H9 (cell line): ENCODE results near the gene MYOCD. TPM values are rescaled to one million over a fixed set of nuclear protein-coding genes. Genes with fewer than 3 reads are reported as not detected.

Experiments
- DNase-seq: peaks from one replicate; pipeline ENCODE4 v3.0.0-alpha.2; 2017
- H2AFZ ChIP-seq: one replicate; pipeline ENCODE4 v1.6.1; 2013; ENCODE audit warnings: mild to moderate bottlenecking, low read length, control low read depth, moderate library complexity
- H2AK5ac ChIP-seq: 2 replicates; pipeline ENCODE4 v1.6.1; 2013; ENCODE audit warnings: low read length, control low read depth, mixed read lengths; ENCODE audit not compliant: insufficient read length
- H2BK120ac ChIP-seq: one replicate; pipeline ENCODE4 v1.6.1; 2013; ENCODE audit warnings: low read depth, mild to moderate bottlenecking, low read length, control low read depth, inconsistent platforms; ENCODE audit not compliant: poor library complexity, severe bottlenecking
- H2BK12ac ChIP-seq: 2 replicates; pipeline ENCODE4 v1.6.1; 2013; ENCODE audit warnings: low read length, control low read depth, mixed read lengths, low read depth; ENCODE audit not compliant: insufficient read length
- H2BK15ac ChIP-seq: 2 replicates; pipeline ENCODE4 v1.6.1; 2013; ENCODE audit warnings: low read depth, low read length, control low read depth
- H2BK20ac ChIP-seq: one replicate; pipeline ENCODE4 v1.6.1; 2013; ENCODE audit warnings: low read depth, mild to moderate bottlenecking, low read length, control low read depth, inconsistent platforms; ENCODE audit not compliant: poor library complexity, severe bottlenecking
- H2BK5ac ChIP-seq: 2 replicates; pipeline ENCODE4 v1.6.1; 2013; ENCODE audit warnings: low read length, control low read depth, mixed read lengths; ENCODE audit not compliant: insufficient read length
- H3K14ac ChIP-seq: 2 replicates; pipeline ENCODE4 v1.6.1; 2013; ENCODE audit warnings: low read length, control low read depth; ENCODE audit not compliant: insufficient read depth
- H3K18ac ChIP-seq: 2 replicates; pipeline ENCODE4 v1.6.1; 2013; ENCODE audit warnings: low read depth, mild to moderate bottlenecking, mixed read lengths, low read length, control low read depth; ENCODE audit not compliant: insufficient read length
- H3K23ac ChIP-seq: 2 replicates; pipeline ENCODE4 v1.6.1; 2013; ENCODE audit warnings: low read length, control low read depth, mixed read lengths, low read depth; ENCODE audit not compliant: insufficient read length
- H3K23me2 ChIP-seq: 2 replicates; pipeline ENCODE4 v1.6.1; 2013; ENCODE audit warnings: low read depth, mild to moderate bottlenecking, mixed read lengths, low read length, control low read depth; ENCODE audit not compliant: insufficient read length, poor library complexity, severe bottlenecking
- H3K27ac ChIP-seq: 2 replicates; pipeline ENCODE4 v1.5.1; 2013; ENCODE audit warnings: low read length, control low read depth, mixed read lengths, low read depth; ENCODE audit not compliant: insufficient read length
- H3K27me3 ChIP-seq: 2 replicates; pipeline ENCODE4 v1.6.1; 2013; ENCODE audit warnings: low read length, control low read depth, inconsistent platforms; ENCODE audit not compliant: insufficient read depth
- H3K4ac ChIP-seq: 2 replicates; pipeline ENCODE4 v1.6.1; 2013; ENCODE audit warnings: low read depth, mild to moderate bottlenecking, control low read depth, inconsistent platforms, low read length, moderate library complexity
- H3K4me1 ChIP-seq: 2 replicates; pipeline ENCODE4 v1.6.1; 2013; ENCODE audit warnings: low read length, control low read depth, inconsistent platforms; ENCODE audit not compliant: insufficient read depth
- H3K4me2 ChIP-seq: 2 replicates; pipeline ENCODE4 v1.6.1; 2013; ENCODE audit warnings: low read length, control low read depth, mixed read lengths; ENCODE audit not compliant: insufficient read length, insufficient read depth
- H3K56ac ChIP-seq: 2 replicates; pipeline ENCODE4 v1.6.1; 2013; ENCODE audit warnings: low read depth, mild to moderate bottlenecking, mixed read lengths, low read length, control low read depth; ENCODE audit not compliant: insufficient read length
- H3K79me1 ChIP-seq: 2 replicates; pipeline ENCODE4 v1.6.1; 2013; ENCODE audit warnings: low read depth, mild to moderate bottlenecking, moderate library complexity, low read length, control low read depth, inconsistent platforms; ENCODE audit not compliant: insufficient read depth, poor library complexity, severe bottlenecking
- H3K79me2 ChIP-seq: 2 replicates; pipeline ENCODE4 v1.6.1; 2013; ENCODE audit warnings: low read length, control low read depth, inconsistent platforms; ENCODE audit not compliant: insufficient read depth
- H3K9ac ChIP-seq: 2 replicates; pipeline ENCODE4 v1.6.1; 2013; ENCODE audit warnings: low read length, control low read depth, mixed read lengths; ENCODE audit not compliant: insufficient read length; ENCODE audit errors: extremely low read depth
- H3K9me3 ChIP-seq: one replicate; pipeline ENCODE4 v1.6.1; 2013; ENCODE audit warnings: low read depth, low read length, inconsistent platforms; ENCODE audit not compliant: control insufficient read depth
- H3T11ph ChIP-seq: one replicate; pipeline ENCODE4 v1.6.1; 2013; ENCODE audit warnings: mild to moderate bottlenecking, low read length, control low read depth, inconsistent platforms
- H4K20me1 ChIP-seq: one replicate; pipeline ENCODE4 v1.6.1; 2013; ENCODE audit not compliant: control insufficient read depth, insufficient read length, insufficient read depth
- H4K5ac ChIP-seq: 2 replicates; pipeline ENCODE4 v1.6.1; 2013; ENCODE audit warnings: low read depth, mild to moderate bottlenecking, mixed read lengths, low read length, control low read depth; ENCODE audit not compliant: insufficient read length
- H4K8ac ChIP-seq: replicated peaks from 2 replicates; pipeline ENCODE4 v1.6.1; 2013; ENCODE audit warnings: low read length, control low read depth, mixed read lengths, low read depth; ENCODE audit not compliant: insufficient read length
- H4K91ac ChIP-seq: 2 replicates; pipeline ENCODE4 v1.6.1; 2013; ENCODE audit warnings: low read depth, mild to moderate bottlenecking, moderate library complexity, mixed read lengths, low read length, control low read depth; ENCODE audit not compliant: insufficient read length
- H3K27ac Mint-ChIP-seq, 3 experiments: 2 replicates in 2 of 3; 3 replicates in 1 of 3; pipeline ENCODE4 v1.8.0; 2020 to 2021; ENCODE audit warnings: mixed read lengths in 3 of 3, mild to moderate bottlenecking in 1 of 3, moderate library complexity in 1 of 3
- H3K27me3 Mint-ChIP-seq: 2 replicates; pipeline ENCODE4 v1.8.0; 2021; ENCODE audit warnings: low read depth, mild to moderate bottlenecking, moderate library complexity, mixed read lengths
- H3K36me3 Mint-ChIP-seq, 3 experiments: 2 replicates in 2 of 3; 3 replicates in 1 of 3; pipeline ENCODE4 v1.8.0; 2020 to 2021; ENCODE audit warnings: low read depth in 3 of 3, mixed read lengths in 3 of 3; ENCODE audit not compliant: insufficient read depth in 1 of 3
- H3K4me1 Mint-ChIP-seq, 2 experiments: 2 replicates each; pipeline ENCODE4 v1.8.0; 2020; ENCODE audit warnings: mixed read lengths in 2 of 2
- H3K4me3 Mint-ChIP-seq, 2 experiments: 2 replicates in 1 of 2; 3 replicates in 1 of 2; pipeline ENCODE4 v1.8.0; 2020 to 2021; ENCODE audit warnings: mild to moderate bottlenecking in 2 of 2, mixed read lengths in 2 of 2, moderate library complexity in 1 of 2
- H3K9me3 Mint-ChIP-seq, 2 experiments: 2 replicates in 1 of 2; 3 replicates in 1 of 2; pipeline ENCODE4 v1.8.0; 2020; ENCODE audit warnings: mild to moderate bottlenecking in 2 of 2, mixed read lengths in 2 of 2, moderate library complexity in 1 of 2
- CTCF ChIP-seq: fragments of 200-600 bp; sonication (generic); conservative IDR thresholded peaks from 3 replicates; pipeline ENCODE4 v1.8.0; 2021; ENCODE audit warnings: antibody characterized with exemption, mild to moderate bottlenecking
- WGBS: extraction: QIAGEN DNeasy Blood & Tissue Kit; methylation state at CpG from one replicate; pipeline ENCODE4 v1.1.7; 2013; ENCODE audit warnings: missing lambda C conversion rate, low lambda C conversion rate, mixed read lengths; ENCODE audit not compliant: insufficient read length; ENCODE audit errors: extremely low coverage; 5-methylcytosine and 5-hydroxymethylcytosine counted together
- total RNA-seq: library from RNA; stranded (reverse); gene quantifications from 2 replicates; pipeline ENCODE4 v1.2.1, GENCODE V29; 2021

MYOCD gene
- total RNA-seq, 1 experiment from 2014 or later: 0.17 TPM

- Histone ChIP-seq H2AK5ac (no peak overlapping the region), H2BK5ac (no peak overlapping the region), H3K27me3 (no peaks in the 10 kb centered on the region), H4K5ac (no peak overlapping the region), H2BK20ac (no peak overlapping the region), H3K79me1 (no peaks in the 10 kb centered on the region), H3T11ph (no peak overlapping the region), H3K9ac (no peak overlapping the region), H2BK15ac (no peak overlapping the region), H3K14ac (no peak overlapping the region), H3K56ac (no peak overlapping the region), H3K9me3 (no peaks in the 10 kb centered on the region), H2BK120ac (no peak overlapping the region), H3K4ac (no peak overlapping the region), H3K4me1 (no peaks in the 10 kb centered on the region), H3K23ac (no peak overlapping the region), H3K23me2 (no peaks in the 10 kb centered on the region), H2BK12ac (no peak overlapping the region), H3K79me2 (no peaks in the 10 kb centered on the region), H3K4me2 (no peak overlapping the region), H3K18ac (no peak overlapping the region), H2AFZ (no peak overlapping the region), H3K27ac (no peak overlapping the region), H4K8ac (no peak overlapping the region), H4K91ac (no peak overlapping the region), H4K20me1 (no peaks in the 10 kb centered on the region)
- H3K27me3 Mint-ChIP-seq: no peaks in the 10 kb centered on the region
- no peak for DNase-seq
- H3K27ac Mint-ChIP-seq: no peak overlapping the region; a peak in 1 of 7 replicates
- peaks cover 5 to 20% of the 10 kb centered on the region in 2 experiments for H3K4me1 Mint-ChIP-seq
- H3K4me3 Mint-ChIP-seq: no peak overlapping the region
- H3K36me3 Mint-ChIP-seq: no peaks in the 10 kb centered on the region
- WGBS: no CpG with 5 or more reads among the region's 11 CpGs
- TF ChIP-seq CTCF: no peak
- no peaks in the 10 kb centered on the region; a peak in 1 of 5 replicates for H3K9me3 Mint-ChIP-seq
Measured at GRCh38 chr17:12637745-12638651, 27.7 kb upstream of the MYOCD start.
